Transverse colon (tissue), 4 donors: ENCODE results near the gene ITGB5.

Experiments used
- POLR2A ChIP-seq: fragments of 450-650 bp; IDR thresholded peaks from one replicate; pipeline ENCODE4 v1.6.1; 2016; ENCODE audit warnings: antibody characterized with exemption, mild to moderate bottlenecking, moderate library complexity
- POLR2AphosphoS5 ChIP-seq, 3 donors: sonication (generic); formaldehyde crosslinking; IDR thresholded peaks; one replicate each; pipeline ENCODE4 v1.6.1; 2016; ENCODE audit warnings: antibody characterized with exemption in 3 of 3
- TF ChIP-seq, protein P1 (sequence below), 5 experiments: fragments of 200-600 bp in 3 of 5; fragments of 450-650 bp in 2 of 5; sonication (generic) in 3 of 5; IDR thresholded peaks; 1 replicate in 2 of 5; 2 replicates in 3 of 5; pipeline ENCODE4 v1.5.1; 2016 to 2017; ENCODE audit warnings: antibody characterized with exemption in 5 of 5, inconsistent platforms in 3 of 5, mild to moderate bottlenecking in 2 of 5, moderate library complexity in 1 of 5

DNA sequence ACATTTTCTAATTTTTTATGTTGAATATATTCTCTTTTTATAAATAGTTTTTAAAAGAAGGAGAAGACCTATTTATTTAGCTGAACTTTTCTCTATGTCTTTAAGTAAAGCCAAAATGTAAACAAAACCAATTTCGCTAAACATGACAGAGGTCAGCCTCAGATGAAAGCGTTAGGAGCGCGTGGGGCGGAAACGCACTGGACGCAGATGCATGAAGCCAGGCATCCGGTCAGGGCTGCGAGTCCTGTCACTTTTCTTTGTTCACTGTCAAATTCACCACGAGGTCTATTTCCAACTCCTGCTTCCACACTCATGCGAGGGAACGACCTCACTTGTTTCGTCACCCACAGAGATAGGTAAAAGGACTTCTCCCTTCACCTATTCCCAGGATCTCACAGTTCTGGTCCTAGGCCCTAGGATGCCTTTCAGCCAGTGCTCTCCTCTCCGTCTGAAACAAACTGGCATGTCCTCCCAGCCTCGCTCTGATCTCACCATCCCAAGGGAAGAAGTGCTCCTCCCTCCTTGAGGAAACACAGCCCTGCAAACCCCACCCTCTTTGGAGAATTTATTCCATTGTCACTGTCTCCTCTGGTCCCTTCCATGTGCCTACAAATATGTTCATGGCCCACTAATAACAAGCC lies 57.9 kb downstream of the ITGB5 start:
- TF ChIP-seq, protein P1, sequence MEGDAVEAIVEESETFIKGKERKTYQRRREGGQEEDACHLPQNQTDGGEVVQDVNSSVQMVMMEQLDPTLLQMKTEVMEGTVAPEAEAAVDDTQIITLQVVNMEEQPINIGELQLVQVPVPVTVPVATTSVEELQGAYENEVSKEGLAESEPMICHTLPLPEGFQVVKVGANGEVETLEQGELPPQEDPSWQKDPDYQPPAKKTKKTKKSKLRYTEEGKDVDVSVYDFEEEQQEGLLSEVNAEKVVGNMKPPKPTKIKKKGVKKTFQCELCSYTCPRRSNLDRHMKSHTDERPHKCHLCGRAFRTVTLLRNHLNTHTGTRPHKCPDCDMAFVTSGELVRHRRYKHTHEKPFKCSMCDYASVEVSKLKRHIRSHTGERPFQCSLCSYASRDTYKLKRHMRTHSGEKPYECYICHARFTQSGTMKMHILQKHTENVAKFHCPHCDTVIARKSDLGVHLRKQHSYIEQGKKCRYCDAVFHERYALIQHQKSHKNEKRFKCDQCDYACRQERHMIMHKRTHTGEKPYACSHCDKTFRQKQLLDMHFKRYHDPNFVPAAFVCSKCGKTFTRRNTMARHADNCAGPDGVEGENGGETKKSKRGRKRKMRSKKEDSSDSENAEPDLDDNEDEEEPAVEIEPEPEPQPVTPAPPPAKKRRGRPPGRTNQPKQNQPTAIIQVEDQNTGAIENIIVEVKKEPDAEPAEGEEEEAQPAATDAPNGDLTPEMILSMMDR (IDR thresholded peaks at IDR 0.05), result no peak
- TF ChIP-seq POLR2AphosphoS5 (IDR thresholded peaks at IDR 0.05), result no peak
- TF ChIP-seq POLR2A, result no peak
